H9 (cell line): ENCODE data around the gene VPS9D1. TPM values are rescaled to one million over a fixed set of nuclear protein-coding genes. Genes with fewer than 3 reads are reported as not detected.

Experiments used
- DNase-seq: peaks from one replicate; pipeline ENCODE4 v3.0.0-alpha.2; 2017
- H2AFZ ChIP-seq: one replicate; pipeline ENCODE4 v1.6.1; 2013; ENCODE audit warnings: mild to moderate bottlenecking, low read length, control low read depth, moderate library complexity
- H2AK5ac ChIP-seq: 2 replicates; pipeline ENCODE4 v1.6.1; 2013; ENCODE audit warnings: low read length, control low read depth, mixed read lengths; ENCODE audit not compliant: insufficient read length
- H2BK120ac ChIP-seq: one replicate; pipeline ENCODE4 v1.6.1; 2013; ENCODE audit warnings: low read depth, mild to moderate bottlenecking, low read length, control low read depth, inconsistent platforms; ENCODE audit not compliant: poor library complexity, severe bottlenecking
- H2BK12ac ChIP-seq: 2 replicates; pipeline ENCODE4 v1.6.1; 2013; ENCODE audit warnings: low read length, control low read depth, mixed read lengths, low read depth; ENCODE audit not compliant: insufficient read length
- H2BK15ac ChIP-seq: 2 replicates; pipeline ENCODE4 v1.6.1; 2013; ENCODE audit warnings: low read depth, low read length, control low read depth
- H2BK20ac ChIP-seq: one replicate; pipeline ENCODE4 v1.6.1; 2013; ENCODE audit warnings: low read depth, mild to moderate bottlenecking, low read length, control low read depth, inconsistent platforms; ENCODE audit not compliant: poor library complexity, severe bottlenecking
- H2BK5ac ChIP-seq: 2 replicates; pipeline ENCODE4 v1.6.1; 2013; ENCODE audit warnings: low read length, control low read depth, mixed read lengths; ENCODE audit not compliant: insufficient read length
- H3K14ac ChIP-seq: 2 replicates; pipeline ENCODE4 v1.6.1; 2013; ENCODE audit warnings: low read length, control low read depth; ENCODE audit not compliant: insufficient read depth
- H3K18ac ChIP-seq: 2 replicates; pipeline ENCODE4 v1.6.1; 2013; ENCODE audit warnings: low read depth, mild to moderate bottlenecking, mixed read lengths, low read length, control low read depth; ENCODE audit not compliant: insufficient read length
- H3K23ac ChIP-seq: 2 replicates; pipeline ENCODE4 v1.6.1; 2013; ENCODE audit warnings: low read length, control low read depth, mixed read lengths, low read depth; ENCODE audit not compliant: insufficient read length
- H3K23me2 ChIP-seq: 2 replicates; pipeline ENCODE4 v1.6.1; 2013; ENCODE audit warnings: low read depth, mild to moderate bottlenecking, mixed read lengths, low read length, control low read depth; ENCODE audit not compliant: insufficient read length, poor library complexity, severe bottlenecking
- H3K27ac ChIP-seq: 2 replicates; pipeline ENCODE4 v1.5.1; 2013; ENCODE audit warnings: low read length, control low read depth, mixed read lengths, low read depth; ENCODE audit not compliant: insufficient read length
- H3K27me3 ChIP-seq: 2 replicates; pipeline ENCODE4 v1.6.1; 2013; ENCODE audit warnings: low read length, control low read depth, inconsistent platforms; ENCODE audit not compliant: insufficient read depth
- H3K4ac ChIP-seq: 2 replicates; pipeline ENCODE4 v1.6.1; 2013; ENCODE audit warnings: low read depth, mild to moderate bottlenecking, control low read depth, inconsistent platforms, low read length, moderate library complexity
- H3K4me1 ChIP-seq: 2 replicates; pipeline ENCODE4 v1.6.1; 2013; ENCODE audit warnings: low read length, control low read depth, inconsistent platforms; ENCODE audit not compliant: insufficient read depth
- H3K4me2 ChIP-seq: 2 replicates; pipeline ENCODE4 v1.6.1; 2013; ENCODE audit warnings: low read length, control low read depth, mixed read lengths; ENCODE audit not compliant: insufficient read length, insufficient read depth
- H3K56ac ChIP-seq: 2 replicates; pipeline ENCODE4 v1.6.1; 2013; ENCODE audit warnings: low read depth, mild to moderate bottlenecking, mixed read lengths, low read length, control low read depth; ENCODE audit not compliant: insufficient read length
- H3K79me1 ChIP-seq: 2 replicates; pipeline ENCODE4 v1.6.1; 2013; ENCODE audit warnings: low read depth, mild to moderate bottlenecking, moderate library complexity, low read length, control low read depth, inconsistent platforms; ENCODE audit not compliant: insufficient read depth, poor library complexity, severe bottlenecking
- H3K79me2 ChIP-seq: 2 replicates; pipeline ENCODE4 v1.6.1; 2013; ENCODE audit warnings: low read length, control low read depth, inconsistent platforms; ENCODE audit not compliant: insufficient read depth
- H3K9ac ChIP-seq: 2 replicates; pipeline ENCODE4 v1.6.1; 2013; ENCODE audit warnings: low read length, control low read depth, mixed read lengths; ENCODE audit not compliant: insufficient read length; ENCODE audit errors: extremely low read depth
- H3K9me3 ChIP-seq: one replicate; pipeline ENCODE4 v1.6.1; 2013; ENCODE audit warnings: low read depth, low read length, inconsistent platforms; ENCODE audit not compliant: control insufficient read depth
- H3T11ph ChIP-seq: one replicate; pipeline ENCODE4 v1.6.1; 2013; ENCODE audit warnings: mild to moderate bottlenecking, low read length, control low read depth, inconsistent platforms
- H4K20me1 ChIP-seq: one replicate; pipeline ENCODE4 v1.6.1; 2013; ENCODE audit not compliant: control insufficient read depth, insufficient read length, insufficient read depth
- H4K5ac ChIP-seq: 2 replicates; pipeline ENCODE4 v1.6.1; 2013; ENCODE audit warnings: low read depth, mild to moderate bottlenecking, mixed read lengths, low read length, control low read depth; ENCODE audit not compliant: insufficient read length
- H4K8ac ChIP-seq: replicated peaks from 2 replicates; pipeline ENCODE4 v1.6.1; 2013; ENCODE audit warnings: low read length, control low read depth, mixed read lengths, low read depth; ENCODE audit not compliant: insufficient read length
- H4K91ac ChIP-seq: 2 replicates; pipeline ENCODE4 v1.6.1; 2013; ENCODE audit warnings: low read depth, mild to moderate bottlenecking, moderate library complexity, mixed read lengths, low read length, control low read depth; ENCODE audit not compliant: insufficient read length
- H3K27ac Mint-ChIP-seq, 3 experiments: 2 replicates in 2 of 3; 3 replicates in 1 of 3; pipeline ENCODE4 v1.8.0; 2020 to 2021; ENCODE audit warnings: mixed read lengths in 3 of 3, mild to moderate bottlenecking in 1 of 3, moderate library complexity in 1 of 3
- H3K27me3 Mint-ChIP-seq: 2 replicates; pipeline ENCODE4 v1.8.0; 2021; ENCODE audit warnings: low read depth, mild to moderate bottlenecking, moderate library complexity, mixed read lengths
- H3K36me3 Mint-ChIP-seq, 3 experiments: 2 replicates in 2 of 3; 3 replicates in 1 of 3; pipeline ENCODE4 v1.8.0; 2020 to 2021; ENCODE audit warnings: low read depth in 3 of 3, mixed read lengths in 3 of 3; ENCODE audit not compliant: insufficient read depth in 1 of 3
- H3K4me1 Mint-ChIP-seq, 2 experiments: 2 replicates each; pipeline ENCODE4 v1.8.0; 2020; ENCODE audit warnings: mixed read lengths in 2 of 2
- H3K4me3 Mint-ChIP-seq, 2 experiments: 2 replicates in 1 of 2; 3 replicates in 1 of 2; pipeline ENCODE4 v1.8.0; 2020 to 2021; ENCODE audit warnings: mild to moderate bottlenecking in 2 of 2, mixed read lengths in 2 of 2, moderate library complexity in 1 of 2
- H3K9me3 Mint-ChIP-seq, 2 experiments: 2 replicates in 1 of 2; 3 replicates in 1 of 2; pipeline ENCODE4 v1.8.0; 2020; ENCODE audit warnings: mild to moderate bottlenecking in 2 of 2, mixed read lengths in 2 of 2, moderate library complexity in 1 of 2
- WGBS: extraction: QIAGEN DNeasy Blood & Tissue Kit; methylation state at CpG from one replicate; pipeline ENCODE4 v1.1.7; 2013; ENCODE audit warnings: missing lambda C conversion rate, low lambda C conversion rate, mixed read lengths; ENCODE audit not compliant: insufficient read length; ENCODE audit errors: extremely low coverage; 5-methylcytosine and 5-hydroxymethylcytosine counted together
- total RNA-seq: library from RNA; stranded (reverse); gene quantifications from 2 replicates; pipeline ENCODE4 v1.2.1, GENCODE V29; 2021
- TF ChIP-seq, protein P1 (sequence below): fragments of 200-600 bp; sonication (generic); conservative IDR thresholded peaks from 3 replicates; pipeline ENCODE4 v1.8.0; 2021; ENCODE audit warnings: antibody characterized with exemption, mild to moderate bottlenecking

VPS9D1 gene
- total RNA-seq, 1 experiment from 2014 or later: 6.0 TPM

DNA sequence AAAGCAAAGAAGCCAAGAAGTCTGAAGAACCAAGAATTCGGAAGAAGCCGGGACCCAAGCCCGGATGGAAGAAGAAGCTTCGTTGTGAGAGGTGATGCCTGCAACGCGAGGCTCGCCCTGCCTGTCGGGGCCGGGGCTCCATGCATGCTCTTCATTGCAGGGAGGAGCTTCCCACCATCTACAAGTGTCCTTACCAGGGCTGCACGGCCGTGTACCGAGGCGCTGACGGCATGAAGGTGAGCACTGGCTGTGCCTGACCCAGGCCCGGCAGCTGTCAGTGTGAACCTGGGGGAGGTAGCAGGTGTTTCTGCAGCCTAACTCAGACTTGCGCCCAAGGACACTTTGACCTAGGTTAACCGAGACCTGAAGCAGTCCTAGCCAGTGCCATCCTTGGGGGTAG is 12.6 kb upstream of the VPS9D1 start:
- no peak overlapping the region for H3T11ph ChIP-seq
- no peak overlapping the region for H3K14ac ChIP-seq
- no peak overlapping the region for H2BK20ac ChIP-seq
- H2AFZ ChIP-seq: no peak overlapping the region
- Mint-ChIP-seq H3K27me3 (no peaks in the 10 kb centered on the region; the same call in 1 of the 2 replicates), H3K9me3 (no peaks in the 10 kb centered on the region; a peak in 1 of 5 replicates), H3K4me1 (peaks cover 9 to 19% of the 10 kb centered on the region in 2 experiments), H3K36me3 (peaks cover 45 to 83% (median 82%) of the 10 kb centered on the region in 3 experiments; a peak in 6 of 7 replicates), H3K4me3 (no peak overlapping the region), H3K27ac (peak overlapping the region in 1 of 3 experiments; percentile 34; a peak in 1 of 7 replicates)
- no peaks in the 10 kb centered on the region for H3K79me2 ChIP-seq
- no peaks in the 10 kb centered on the region for H3K79me1 ChIP-seq
- no peak overlapping the region for H2AK5ac ChIP-seq
- no peak overlapping the region for H2BK120ac ChIP-seq
- no peak overlapping the region for H2BK5ac ChIP-seq
- no peaks in the 10 kb centered on the region for H3K9me3 ChIP-seq
- H2BK15ac ChIP-seq: no peak overlapping the region
- H3K9ac ChIP-seq: no peak overlapping the region
- WGBS: no CpG with 5 or more reads among the region's 17 CpGs
- no peaks in the 10 kb centered on the region for H3K4me1 ChIP-seq
- H2BK12ac ChIP-seq: no peak overlapping the region
- no peak overlapping the region for H4K5ac ChIP-seq
- H3K56ac ChIP-seq: no peak overlapping the region
- H3K18ac ChIP-seq: no peak overlapping the region
- TF ChIP-seq, protein P1, sequence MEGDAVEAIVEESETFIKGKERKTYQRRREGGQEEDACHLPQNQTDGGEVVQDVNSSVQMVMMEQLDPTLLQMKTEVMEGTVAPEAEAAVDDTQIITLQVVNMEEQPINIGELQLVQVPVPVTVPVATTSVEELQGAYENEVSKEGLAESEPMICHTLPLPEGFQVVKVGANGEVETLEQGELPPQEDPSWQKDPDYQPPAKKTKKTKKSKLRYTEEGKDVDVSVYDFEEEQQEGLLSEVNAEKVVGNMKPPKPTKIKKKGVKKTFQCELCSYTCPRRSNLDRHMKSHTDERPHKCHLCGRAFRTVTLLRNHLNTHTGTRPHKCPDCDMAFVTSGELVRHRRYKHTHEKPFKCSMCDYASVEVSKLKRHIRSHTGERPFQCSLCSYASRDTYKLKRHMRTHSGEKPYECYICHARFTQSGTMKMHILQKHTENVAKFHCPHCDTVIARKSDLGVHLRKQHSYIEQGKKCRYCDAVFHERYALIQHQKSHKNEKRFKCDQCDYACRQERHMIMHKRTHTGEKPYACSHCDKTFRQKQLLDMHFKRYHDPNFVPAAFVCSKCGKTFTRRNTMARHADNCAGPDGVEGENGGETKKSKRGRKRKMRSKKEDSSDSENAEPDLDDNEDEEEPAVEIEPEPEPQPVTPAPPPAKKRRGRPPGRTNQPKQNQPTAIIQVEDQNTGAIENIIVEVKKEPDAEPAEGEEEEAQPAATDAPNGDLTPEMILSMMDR: no peak
- H4K8ac ChIP-seq: no peak overlapping the region
- no peak overlapping the region for H3K23ac ChIP-seq
- no peaks in the 10 kb centered on the region for H3K23me2 ChIP-seq
- no peak overlapping the region for H4K91ac ChIP-seq
- no peak for DNase-seq
- no peak overlapping the region for H3K4me2 ChIP-seq
- no peaks in the 10 kb centered on the region for H4K20me1 ChIP-seq
- no peak overlapping the region for H3K4ac ChIP-seq
- H3K27me3 ChIP-seq: no peaks in the 10 kb centered on the region
- no peak overlapping the region for H3K27ac ChIP-seq
